Adrenal gland (tissue), 5 donors: ENCODE measurements around the gene PIGT.

ENCODE experiments used
- POLR2A ChIP-seq, 2 donors: fragments of 450-650 bp; IDR thresholded peaks; one replicate each; pipeline ENCODE4 v1.6.1; 2017; ENCODE audit warnings: antibody characterized with exemption in 2 of 2, mild to moderate bottlenecking in 2 of 2, moderate library complexity in 1 of 2
- TF ChIP-seq, protein P1 (sequence below), 6 experiments: fragments of 450-650 bp in 4 of 6; fragments of 200-600 bp in 2 of 6; sonication (generic) in 1 of 6; IDR thresholded peaks; 1 replicate in 5 of 6; 2 replicates in 1 of 6; pipeline versions ENCODE4 v1.5.1 to v1.8.0; 2016 to 2021; ENCODE audit warnings: antibody characterized with exemption in 6 of 6, mild to moderate bottlenecking in 2 of 6, moderate library complexity in 1 of 6
- donor health status: DM: no; HTN: no; CAD: no.

DNA sequence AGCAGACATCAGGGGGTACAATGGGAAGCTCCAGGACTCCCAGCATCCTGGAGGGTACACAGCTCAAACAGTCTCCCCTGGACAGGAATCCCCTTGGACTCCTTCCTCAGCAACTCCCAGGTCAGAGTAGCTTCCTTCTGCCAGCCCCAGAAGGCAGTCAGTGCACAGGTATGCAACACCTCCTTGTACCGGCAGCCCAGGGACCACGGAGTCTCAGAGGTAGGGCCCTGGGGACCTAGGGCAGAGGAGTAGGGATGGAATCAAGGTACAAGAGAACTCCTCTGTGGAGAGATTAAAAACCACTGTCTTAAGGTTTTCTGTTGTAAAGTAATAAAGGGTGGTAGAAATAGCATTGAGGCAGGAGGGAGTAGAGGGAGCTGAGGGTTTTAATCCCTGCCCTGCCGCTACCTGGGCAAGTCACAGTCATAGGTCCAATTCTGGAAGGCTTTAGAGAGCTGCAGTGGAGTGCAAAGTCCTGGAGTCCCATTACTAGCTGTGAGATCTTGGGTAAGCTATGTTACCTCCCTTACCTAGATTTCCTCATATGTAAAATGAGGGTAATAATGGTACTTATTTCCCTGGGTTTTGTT lies 45.3 kb upstream of the PIGT start:
- TF ChIP-seq, protein P1, sequence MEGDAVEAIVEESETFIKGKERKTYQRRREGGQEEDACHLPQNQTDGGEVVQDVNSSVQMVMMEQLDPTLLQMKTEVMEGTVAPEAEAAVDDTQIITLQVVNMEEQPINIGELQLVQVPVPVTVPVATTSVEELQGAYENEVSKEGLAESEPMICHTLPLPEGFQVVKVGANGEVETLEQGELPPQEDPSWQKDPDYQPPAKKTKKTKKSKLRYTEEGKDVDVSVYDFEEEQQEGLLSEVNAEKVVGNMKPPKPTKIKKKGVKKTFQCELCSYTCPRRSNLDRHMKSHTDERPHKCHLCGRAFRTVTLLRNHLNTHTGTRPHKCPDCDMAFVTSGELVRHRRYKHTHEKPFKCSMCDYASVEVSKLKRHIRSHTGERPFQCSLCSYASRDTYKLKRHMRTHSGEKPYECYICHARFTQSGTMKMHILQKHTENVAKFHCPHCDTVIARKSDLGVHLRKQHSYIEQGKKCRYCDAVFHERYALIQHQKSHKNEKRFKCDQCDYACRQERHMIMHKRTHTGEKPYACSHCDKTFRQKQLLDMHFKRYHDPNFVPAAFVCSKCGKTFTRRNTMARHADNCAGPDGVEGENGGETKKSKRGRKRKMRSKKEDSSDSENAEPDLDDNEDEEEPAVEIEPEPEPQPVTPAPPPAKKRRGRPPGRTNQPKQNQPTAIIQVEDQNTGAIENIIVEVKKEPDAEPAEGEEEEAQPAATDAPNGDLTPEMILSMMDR (IDR thresholded peaks at IDR 0.05), result no peak
- TF ChIP-seq POLR2A (IDR thresholded peaks at IDR 0.05), result no peak
